ENCODE measurements around the gene IQGAP2.
"Not testable (repeated sequence)": the region's sequence is repeated elsewhere in the genome, so short reads cannot be mapped to it uniquely, and the experiment has no call there.

Gene IQGAP2

DNA sequence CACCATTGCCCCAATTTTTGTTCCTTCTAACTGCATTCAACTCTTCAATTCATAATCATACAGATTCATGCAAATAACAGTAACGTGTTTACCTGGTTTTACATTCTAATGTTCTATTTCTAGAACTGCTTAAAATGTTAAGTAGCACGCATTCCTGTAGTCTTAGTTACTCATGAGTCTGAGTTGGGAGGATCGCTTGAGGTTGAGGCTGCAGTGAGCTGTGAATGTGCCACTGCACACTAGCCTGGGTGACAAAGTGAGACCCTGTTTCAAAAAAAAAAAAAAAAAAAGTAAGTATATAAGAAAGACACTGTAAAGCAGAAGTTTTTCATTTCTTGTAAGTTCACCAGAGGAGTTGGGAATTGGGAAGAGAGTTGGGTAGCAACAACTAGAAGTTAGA is 114.2 kb downstream of the IQGAP2 start:
- Histone ChIP-seq H3K4me3 (ENCODE audit: low read length) (no peak overlapping the region), H3K27ac (ENCODE audit: low read depth, low read length) (no peak overlapping the region), H3K36me3 (ENCODE audit: control insufficient read depth, insufficient read depth, low read length) (no peaks in the 10 kb centered on the region), H3K4me1 (ENCODE audit: control insufficient read depth, insufficient read depth, low read length) (no peaks in the 10 kb centered on the region), H3K27me3 (ENCODE audit: control insufficient read depth, insufficient read depth, low read length) (no peaks in the 10 kb centered on the region), H3K9ac (ENCODE audit: low read length) (no peak overlapping the region)

DNA sequence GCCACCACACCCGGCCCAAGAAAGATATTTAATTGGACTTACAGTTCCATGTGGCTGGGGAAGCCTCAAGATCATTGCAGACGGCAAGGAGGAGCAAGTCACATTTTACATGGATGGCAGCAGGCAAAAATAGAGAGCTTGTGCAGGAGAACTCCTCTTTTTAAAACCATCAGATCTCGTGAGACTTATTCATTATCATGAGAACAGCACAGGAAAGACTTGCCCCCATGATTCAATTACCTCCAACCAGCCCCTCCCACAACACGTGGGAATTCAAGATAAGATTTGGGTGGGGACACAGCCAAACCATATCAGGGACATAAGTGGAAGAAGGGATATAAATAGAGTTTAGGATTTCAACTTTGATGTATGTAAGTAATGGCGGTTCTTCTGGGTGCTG is 115.2 kb downstream of the IQGAP2 start:
- not testable (repeated sequence) for H3K4me3 ChIP-seq (ENCODE audit: low read length); H3K4me1 ChIP-seq (ENCODE audit: control insufficient read depth, insufficient read depth, low read length); H3K27me3 ChIP-seq (ENCODE audit: control insufficient read depth, insufficient read depth, low read length); H3K36me3 ChIP-seq (ENCODE audit: control insufficient read depth, insufficient read depth, low read length); H3K27ac ChIP-seq (ENCODE audit: low read depth, low read length); H3K9ac ChIP-seq (ENCODE audit: low read length)

DNA sequence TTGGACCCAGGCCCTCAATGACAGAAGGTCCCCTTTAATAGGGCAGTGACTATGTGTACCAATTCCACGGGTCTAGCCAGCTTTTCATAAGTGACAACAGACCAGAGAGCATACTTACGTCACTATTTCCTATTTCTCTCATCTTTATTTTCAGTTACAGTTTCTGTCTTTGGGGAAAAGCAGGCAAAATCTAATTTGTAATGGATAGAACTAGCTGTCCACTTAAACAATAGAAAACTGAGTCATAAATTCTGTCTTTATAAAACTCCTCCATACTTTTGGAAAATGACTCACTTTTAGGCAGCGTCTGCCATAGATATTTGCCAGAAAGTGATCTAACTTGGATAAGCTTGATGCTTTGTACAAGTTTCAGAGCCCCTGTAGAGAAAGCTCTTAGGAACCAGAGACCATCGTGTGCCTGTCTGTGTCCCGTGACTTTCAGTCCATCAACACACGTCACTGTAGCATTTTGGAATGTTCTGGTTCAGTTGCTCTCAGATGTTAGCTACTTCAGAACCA is 118.2 kb downstream of the IQGAP2 start:
- Histone ChIP-seq H3K4me3 (ENCODE audit: low read length) (no peak overlapping the region), H3K9ac (ENCODE audit: low read length) (no peak overlapping the region), H3K4me1 (ENCODE audit: control insufficient read depth, insufficient read depth, low read length) (no peaks in the 10 kb centered on the region), H3K27ac (ENCODE audit: low read depth, low read length) (peak overlapping the region; percentile 61), H3K27me3 (ENCODE audit: control insufficient read depth, insufficient read depth, low read length) (no peaks in the 10 kb centered on the region), H3K36me3 (ENCODE audit: control insufficient read depth, insufficient read depth, low read length) (no peaks in the 10 kb centered on the region)

DNA sequence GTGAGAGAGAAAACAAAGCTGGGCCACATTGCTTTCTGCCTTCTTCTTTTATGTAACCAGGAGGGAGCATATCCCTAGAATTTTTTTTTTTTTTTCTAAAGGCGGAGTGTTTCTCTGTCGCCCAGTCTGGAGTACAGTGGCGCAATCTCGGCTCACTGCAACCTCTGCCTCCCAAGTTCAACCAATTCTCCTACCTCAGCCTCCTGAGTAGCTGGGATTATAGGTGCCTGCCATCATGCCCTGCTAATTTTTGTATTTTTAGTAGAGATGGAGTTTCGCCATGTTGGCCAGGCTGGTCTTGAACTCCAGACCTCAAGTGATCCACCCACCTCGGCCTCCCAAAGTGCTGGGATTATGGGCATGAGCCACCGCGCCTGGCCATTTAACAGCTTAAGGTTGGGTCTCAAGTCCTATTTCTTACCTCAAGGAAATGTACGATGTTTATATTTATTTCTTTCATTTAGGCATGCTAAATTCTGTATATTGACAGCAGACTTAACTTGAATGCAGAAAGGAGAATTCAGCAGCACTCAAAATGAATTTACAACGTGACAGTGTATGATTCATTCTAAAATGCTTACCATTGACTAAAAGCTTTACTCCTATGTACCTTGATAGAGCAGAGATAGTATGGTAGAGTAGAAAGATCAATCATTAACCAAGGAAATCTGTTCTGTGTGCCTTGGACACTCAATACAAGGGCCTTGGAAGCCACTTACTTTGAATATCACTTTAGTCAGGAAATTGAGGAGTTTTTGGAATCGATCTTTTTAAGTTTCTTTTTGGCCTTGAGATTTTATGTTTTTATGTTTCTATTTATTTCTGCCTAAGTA is 119.2 kb downstream of the IQGAP2 start:
- Histone ChIP-seq H3K4me3 (ENCODE audit: low read length) (no peak overlapping the region), H3K36me3 (ENCODE audit: control insufficient read depth, insufficient read depth, low read length) (no peaks in the 10 kb centered on the region), H3K4me1 (ENCODE audit: control insufficient read depth, insufficient read depth, low read length) (no peaks in the 10 kb centered on the region), H3K27me3 (ENCODE audit: control insufficient read depth, insufficient read depth, low read length) (no peaks in the 10 kb centered on the region), H3K27ac (ENCODE audit: low read depth, low read length) (peak overlapping the region; percentile 61), H3K9ac (ENCODE audit: low read length) (no peak overlapping the region)

DNA sequence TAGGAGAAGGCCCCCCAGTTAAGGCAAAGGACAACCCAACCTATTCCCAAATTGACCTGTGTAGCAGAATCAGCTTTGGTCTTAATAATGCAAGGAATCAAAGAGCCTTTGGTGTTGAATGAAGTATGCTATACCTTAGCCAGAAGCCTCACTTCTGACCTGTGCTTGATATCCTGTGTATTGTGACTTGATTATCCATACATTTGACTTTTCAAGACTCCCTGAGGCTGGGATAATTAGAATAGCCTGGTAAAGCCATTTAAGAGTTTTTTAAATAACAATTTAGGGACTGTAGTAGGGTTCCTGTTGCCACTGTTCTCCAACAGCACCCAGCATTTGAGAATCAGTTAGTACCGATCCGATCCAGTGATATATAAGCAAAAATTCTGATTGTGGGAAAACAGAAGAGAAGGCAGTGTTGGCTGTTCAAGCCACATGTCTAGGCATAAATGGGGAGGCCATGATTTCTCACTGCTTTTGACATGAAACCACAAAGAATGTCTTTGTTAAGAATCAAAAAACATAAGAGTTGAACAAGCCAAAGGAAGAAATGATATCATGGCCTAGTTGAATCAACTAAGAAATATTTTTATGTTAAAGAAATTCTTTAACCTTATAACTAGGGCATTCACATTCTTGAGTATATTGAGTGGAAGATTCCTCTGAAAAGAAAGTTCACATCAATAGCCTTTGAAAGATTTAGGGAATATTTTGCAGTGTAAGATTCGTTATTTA is 121.2 kb downstream of the IQGAP2 start:
- H3K27me3 ChIP-seq (ENCODE audit: control insufficient read depth, insufficient read depth, low read length) = no peaks in the 10 kb centered on the region
- no peak overlapping the region for H3K4me3 ChIP-seq (ENCODE audit: low read length)
- H3K27ac ChIP-seq (ENCODE audit: low read depth, low read length) = no peak overlapping the region
- no peaks in the 10 kb centered on the region for H3K36me3 ChIP-seq (ENCODE audit: control insufficient read depth, insufficient read depth, low read length)
- H3K4me1 ChIP-seq (ENCODE audit: control insufficient read depth, insufficient read depth, low read length) = no peaks in the 10 kb centered on the region
- H3K9ac ChIP-seq (ENCODE audit: low read length) = no peak overlapping the region

DNA sequence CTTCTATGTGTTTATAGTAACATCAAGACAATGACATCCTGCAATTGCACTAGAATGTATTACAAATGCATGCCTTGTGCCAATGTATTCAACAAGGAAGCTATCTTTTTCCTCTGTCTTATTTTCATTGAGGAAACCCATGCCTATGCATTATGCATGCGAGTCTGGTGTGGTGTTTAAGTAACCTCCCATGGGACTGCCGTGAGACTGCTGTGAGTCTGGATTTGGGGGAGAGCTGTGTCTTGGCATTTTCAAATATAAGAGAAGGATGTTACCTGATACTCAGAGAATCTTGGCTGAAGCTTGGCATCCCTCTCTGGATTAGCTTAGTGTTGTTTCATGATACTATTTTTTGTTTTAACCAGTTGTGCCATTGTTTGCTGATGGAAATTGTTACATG is 121.8 kb downstream of the IQGAP2 start:
- Histone ChIP-seq H3K36me3 (ENCODE audit: control insufficient read depth, insufficient read depth, low read length) (no peaks in the 10 kb centered on the region), H3K4me1 (ENCODE audit: control insufficient read depth, insufficient read depth, low read length) (no peaks in the 10 kb centered on the region), H3K4me3 (ENCODE audit: low read length) (no peak overlapping the region), H3K27me3 (ENCODE audit: control insufficient read depth, insufficient read depth, low read length) (no peaks in the 10 kb centered on the region), H3K27ac (ENCODE audit: low read depth, low read length) (no peak overlapping the region), H3K9ac (ENCODE audit: low read length) (no peak overlapping the region)

DNA sequence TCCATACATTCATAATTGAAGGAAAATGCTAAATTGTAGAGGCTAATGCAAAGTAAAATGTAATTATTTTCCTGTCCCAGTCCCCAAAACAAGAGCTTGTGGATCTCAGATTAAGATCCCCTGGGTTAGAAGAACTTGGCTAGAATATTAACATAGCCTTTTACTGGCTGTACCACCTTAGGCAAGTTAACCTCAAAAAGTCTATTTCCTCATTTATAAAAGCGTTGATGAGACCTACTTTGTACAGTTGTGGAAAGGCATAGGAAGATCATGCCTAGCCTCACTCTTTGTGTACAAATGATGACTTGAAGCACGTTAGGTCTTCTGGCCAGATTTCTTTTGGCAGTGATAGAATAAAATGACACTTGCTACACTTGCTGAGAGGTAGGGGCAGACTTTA is 122.9 kb downstream of the IQGAP2 start:
- H3K4me1 ChIP-seq (ENCODE audit: control insufficient read depth, insufficient read depth, low read length) = no peaks in the 10 kb centered on the region
- H3K27me3 ChIP-seq (ENCODE audit: control insufficient read depth, insufficient read depth, low read length) = no peaks in the 10 kb centered on the region
- no peak overlapping the region for H3K4me3 ChIP-seq (ENCODE audit: low read length)
- no peak overlapping the region for H3K9ac ChIP-seq (ENCODE audit: low read length)
- H3K36me3 ChIP-seq (ENCODE audit: control insufficient read depth, insufficient read depth, low read length) = no peaks in the 10 kb centered on the region
- no peak overlapping the region for H3K27ac ChIP-seq (ENCODE audit: low read depth, low read length)

DNA sequence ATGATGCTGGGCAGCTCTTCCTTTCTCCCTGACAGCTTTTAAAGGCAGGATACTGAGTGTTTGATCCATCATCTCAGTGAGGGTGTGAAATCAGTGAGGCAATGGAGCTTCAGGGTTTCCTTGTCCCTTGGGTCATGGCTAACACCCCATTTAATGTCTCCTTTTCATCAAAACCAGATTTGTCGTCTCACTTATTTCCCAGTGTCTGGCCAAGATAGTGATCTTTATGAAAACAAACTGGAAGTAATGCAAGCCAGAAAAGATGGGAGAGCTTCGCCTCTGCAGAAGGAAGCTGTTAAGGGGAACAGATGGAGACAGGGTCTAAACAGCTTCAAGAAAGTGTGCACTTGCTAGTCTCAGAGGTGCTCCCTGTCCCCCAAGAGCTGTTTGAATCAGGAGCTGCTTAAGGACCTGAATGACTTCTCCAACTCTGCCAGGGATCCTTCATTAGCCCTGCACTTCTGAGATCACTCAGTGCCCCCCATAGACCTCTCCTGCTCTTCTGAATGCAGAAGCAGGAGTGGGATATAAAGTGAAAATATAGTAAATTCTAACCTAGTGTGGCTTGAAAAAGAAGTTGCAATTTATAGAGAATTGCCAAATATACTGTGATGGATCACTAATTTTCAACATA is 124.0 kb downstream of the IQGAP2 start:
- Histone ChIP-seq H3K27me3 (ENCODE audit: control insufficient read depth, insufficient read depth, low read length) (no peaks in the 10 kb centered on the region), H3K9ac (ENCODE audit: low read length) (no peak overlapping the region), H3K27ac (ENCODE audit: low read depth, low read length) (no peak overlapping the region), H3K4me1 (ENCODE audit: control insufficient read depth, insufficient read depth, low read length) (no peaks in the 10 kb centered on the region), H3K4me3 (ENCODE audit: low read length) (no peak overlapping the region), H3K36me3 (ENCODE audit: control insufficient read depth, insufficient read depth, low read length) (no peaks in the 10 kb centered on the region)

DNA sequence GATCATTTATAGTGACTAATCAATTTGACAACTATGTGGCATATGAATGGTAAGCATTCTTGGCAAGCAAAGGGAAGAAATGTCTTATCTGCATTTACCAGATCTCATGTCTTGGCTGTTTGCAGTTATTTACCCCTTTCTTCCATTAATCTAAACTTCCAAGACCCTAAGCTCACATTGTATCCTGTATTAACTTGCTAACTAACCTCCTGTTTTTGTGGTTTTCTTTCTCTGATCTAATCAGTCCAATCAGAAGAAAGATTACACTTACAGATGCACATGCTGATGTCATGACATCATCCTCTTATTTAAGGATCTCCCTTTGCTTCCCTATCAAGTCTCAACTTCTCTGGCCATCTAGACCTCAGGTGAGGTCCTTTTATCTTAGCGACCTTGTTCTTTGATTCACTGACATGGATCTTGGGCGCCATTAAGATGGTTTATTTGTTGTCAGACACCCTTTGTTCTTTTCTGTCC is 124.6 kb downstream of the IQGAP2 start:
- H3K4me3 ChIP-seq (ENCODE audit: low read length) = no peak overlapping the region
- no peak overlapping the region for H3K9ac ChIP-seq (ENCODE audit: low read length)
- no peaks in the 10 kb centered on the region for H3K36me3 ChIP-seq (ENCODE audit: control insufficient read depth, insufficient read depth, low read length)
- no peaks in the 10 kb centered on the region for H3K27me3 ChIP-seq (ENCODE audit: control insufficient read depth, insufficient read depth, low read length)
- no peaks in the 10 kb centered on the region for H3K4me1 ChIP-seq (ENCODE audit: control insufficient read depth, insufficient read depth, low read length)
- no peak overlapping the region for H3K27ac ChIP-seq (ENCODE audit: low read depth, low read length)

DNA sequence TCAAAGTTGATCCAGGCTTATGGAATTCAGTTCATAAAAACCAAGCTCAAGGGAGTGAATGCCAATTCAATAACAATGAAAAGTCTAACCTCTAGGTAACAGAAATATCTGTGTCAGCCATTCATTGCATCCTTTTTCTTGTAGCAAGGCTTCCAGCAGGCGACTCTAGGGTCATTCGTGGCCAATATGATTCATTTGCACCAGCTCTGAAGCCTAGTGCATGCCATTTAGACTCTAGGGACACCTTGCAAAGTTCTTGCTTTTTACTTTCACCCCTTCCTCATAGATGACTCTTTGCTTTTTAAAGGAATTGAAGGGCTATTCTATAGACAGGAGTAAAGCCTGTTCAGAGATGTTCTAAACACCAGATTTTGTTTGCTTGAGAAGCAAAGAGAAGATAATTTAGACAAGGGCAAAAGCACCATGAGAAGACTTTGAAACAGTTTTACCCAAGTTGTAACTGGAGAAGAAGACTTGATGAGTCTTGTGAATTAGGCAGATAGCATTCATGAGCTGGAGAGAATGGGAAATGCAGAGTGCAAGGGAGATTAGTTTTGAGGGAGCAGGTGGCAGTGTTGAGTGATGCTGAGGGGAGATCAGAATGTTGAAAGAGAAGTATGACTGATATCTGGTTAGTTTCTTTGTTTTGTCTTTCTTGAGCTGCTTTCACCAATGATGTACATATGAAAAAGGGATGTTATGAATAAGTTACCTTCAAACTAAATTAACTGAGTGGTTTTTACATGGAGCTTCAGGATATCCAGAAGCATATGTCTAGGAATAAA is 125.7 kb downstream of the IQGAP2 start:
- Histone ChIP-seq H3K9ac (ENCODE audit: low read length) (no peak overlapping the region), H3K4me3 (ENCODE audit: low read length) (no peak overlapping the region), H3K27me3 (ENCODE audit: control insufficient read depth, insufficient read depth, low read length) (no peaks in the 10 kb centered on the region), H3K27ac (ENCODE audit: low read depth, low read length) (no peak overlapping the region), H3K4me1 (ENCODE audit: control insufficient read depth, insufficient read depth, low read length) (no peaks in the 10 kb centered on the region), H3K36me3 (ENCODE audit: control insufficient read depth, insufficient read depth, low read length) (no peaks in the 10 kb centered on the region)

DNA sequence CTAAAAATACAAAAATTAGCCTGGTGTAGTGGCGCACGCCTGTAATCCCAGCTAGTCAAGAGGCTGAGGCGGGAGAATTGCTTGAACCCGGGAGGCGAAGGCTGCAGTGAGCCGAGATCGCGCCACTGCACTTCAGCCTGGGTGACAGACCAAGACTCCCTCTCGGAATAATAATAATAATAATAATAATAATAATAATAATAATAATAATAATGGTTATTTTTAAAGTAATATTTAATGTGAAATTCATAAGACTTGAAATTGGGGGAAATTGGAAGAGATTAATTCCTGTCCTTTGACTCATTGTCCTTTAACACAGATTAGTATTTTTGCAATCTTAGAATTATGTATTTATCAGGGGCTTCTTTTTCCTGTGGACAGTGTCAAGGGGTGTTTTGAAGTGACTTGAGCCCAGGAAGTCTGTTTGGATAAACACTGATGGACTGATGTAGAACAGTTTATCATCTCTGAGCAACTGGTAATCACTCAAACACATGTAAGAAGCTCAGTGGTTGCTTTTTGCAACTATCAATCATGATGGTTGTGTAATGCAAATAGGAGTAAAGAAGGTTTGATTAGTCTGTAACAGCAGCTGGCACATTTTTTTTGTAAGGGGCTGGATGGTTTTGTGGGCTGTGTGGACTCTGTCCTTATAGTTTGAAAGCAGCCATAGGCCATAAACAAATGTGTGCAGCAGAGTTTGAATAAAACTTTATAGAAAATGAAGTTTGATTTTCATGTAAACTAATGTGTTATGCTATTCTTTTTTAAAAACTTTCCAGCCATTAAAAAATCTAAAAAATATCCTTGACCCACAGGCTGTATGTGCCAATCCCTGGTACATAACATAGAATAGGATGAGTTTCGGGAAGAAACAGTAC is 126.6 kb downstream of the IQGAP2 start:
- Histone ChIP-seq H3K4me1 (ENCODE audit: control insufficient read depth, insufficient read depth, low read length) (no peaks in the 10 kb centered on the region), H3K9ac (ENCODE audit: low read length) (no peak overlapping the region), H3K4me3 (ENCODE audit: low read length) (no peak overlapping the region), H3K27me3 (ENCODE audit: control insufficient read depth, insufficient read depth, low read length) (no peaks in the 10 kb centered on the region), H3K36me3 (ENCODE audit: control insufficient read depth, insufficient read depth, low read length) (no peaks in the 10 kb centered on the region), H3K27ac (ENCODE audit: low read depth, low read length) (no peak overlapping the region)
